ENCODE results near the gene RCAN3. TPM values are rescaled to one million over a fixed set of nuclear protein-coding genes. Genes with fewer than 3 reads are reported as not detected.
"Not testable (repeated sequence)": the region's sequence is repeated elsewhere in the genome, so short reads cannot be mapped to it uniquely, and the experiment has no call there.

The RCAN3 gene
- polyA plus RNA-seq (2013, experiment 1 of 2), result 6.5 TPM
- polyA plus RNA-seq (2013, experiment 2 of 2), result 6.8 TPM

DNA sequence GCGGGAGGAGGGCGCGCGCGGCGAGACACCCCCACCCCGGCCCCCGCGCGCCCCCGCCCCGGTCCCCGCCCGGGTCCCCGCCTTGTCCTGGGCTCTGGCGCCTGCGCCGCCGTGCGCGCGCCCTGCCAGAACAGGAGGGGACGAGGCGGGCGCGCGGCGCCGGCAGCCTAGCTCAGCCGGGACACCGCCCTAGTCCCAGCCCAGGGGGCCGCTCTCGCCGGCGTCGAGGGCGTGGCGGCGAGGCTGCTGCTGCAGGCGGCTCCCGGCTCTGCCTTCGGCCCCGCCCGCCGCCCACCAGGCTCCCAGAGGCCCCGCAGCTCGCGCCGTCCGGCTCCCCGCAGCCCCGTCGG is at the start of gene RCAN3:
RCAN3 (plus strand) TSS at position 128 of the 350 bp plus-strand sequence. CDS start 11,537 bp downstream, outside the sequence.
- Histone ChIP-seq H3K27ac (ENCODE audit: low read depth, low read length) (peak within 1 kb of the TSS; percentile 62; the same call in 1 of the 2 replicates), H3K36me3 (ENCODE audit: insufficient read depth, low read length) (no peaks in the 10 kb centered on the region), H3K4me3 (ENCODE audit: low read length) (peak within 1 kb of the TSS; percentile 91), H3K4me1 (ENCODE audit: insufficient read depth, low read length) (peaks cover 26% of the 10 kb centered on the region), H3K27me3 (ENCODE audit: insufficient read depth, low read length) (peaks cover 11% of the 10 kb centered on the region; the same call in 1 of the 2 replicates), H3K9ac (ENCODE audit: low read depth, low read length) (peak within 1 kb of the TSS; percentile 62), H3K9me3 (ENCODE audit: insufficient read depth, low read depth, low read length) (no peaks in the 10 kb centered on the region)
- under 1% methylated on average over 53 of the region's 53 CpGs for WGBS

- H3K4me1 ChIP-seq (ENCODE audit: insufficient read depth, low read length), result no peaks in the 10 kb centered on the region
- no peaks in the 10 kb centered on the region for H3K36me3 ChIP-seq (ENCODE audit: insufficient read depth, low read length)
- H3K9me3 ChIP-seq (ENCODE audit: insufficient read depth, low read depth, low read length), result no peaks in the 10 kb centered on the region
- no peak overlapping the region; the same call in 1 of the 2 replicates for H3K27ac ChIP-seq (ENCODE audit: low read depth, low read length)
- H3K4me3 ChIP-seq (ENCODE audit: low read length), result no peak overlapping the region
- WGBS, result 90% methylated on average over 8 of the region's 8 CpGs
- no peak overlapping the region for H3K9ac ChIP-seq (ENCODE audit: low read depth, low read length)
- H3K27me3 ChIP-seq (ENCODE audit: insufficient read depth, low read length), result no peaks in the 10 kb centered on the region
These were observed 49.6 kb upstream of the RCAN3 start for GRCh38 chr1:24452922-24453485.

DNA sequence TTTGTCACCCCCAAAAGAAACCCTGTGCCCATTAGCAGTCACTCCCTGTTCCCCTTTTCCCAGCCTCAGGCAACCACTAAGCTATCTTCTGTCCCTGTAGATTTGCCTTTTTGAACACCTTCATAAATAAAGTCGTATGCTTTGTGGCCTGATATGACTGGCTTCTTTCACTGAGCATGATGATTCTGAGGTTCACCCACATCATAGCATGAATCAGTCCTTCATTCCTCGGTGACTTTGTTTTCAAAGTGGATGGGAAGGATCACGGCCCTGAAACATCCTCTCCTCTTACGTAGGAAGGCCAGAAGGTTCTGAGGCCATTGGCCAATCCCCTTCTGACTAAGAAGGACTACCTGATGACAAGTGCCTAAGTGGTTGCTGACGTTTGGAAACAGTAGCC is 48.0 kb upstream of the RCAN3 start:
- whole genome bisulfite sequencing, result 94% methylated on average over 5 of the region's 5 CpGs
- no peaks in the 10 kb centered on the region for H3K27me3 ChIP-seq (ENCODE audit: insufficient read depth, low read length)
- H3K9me3 ChIP-seq (ENCODE audit: insufficient read depth, low read depth, low read length), result no peaks in the 10 kb centered on the region
- H3K9ac ChIP-seq (ENCODE audit: low read depth, low read length), result no peak overlapping the region
- no peak overlapping the region for H3K4me3 ChIP-seq (ENCODE audit: low read length)
- H3K4me1 ChIP-seq (ENCODE audit: insufficient read depth, low read length), result no peaks in the 10 kb centered on the region
- no peaks in the 10 kb centered on the region for H3K36me3 ChIP-seq (ENCODE audit: insufficient read depth, low read length)
- H3K27ac ChIP-seq (ENCODE audit: low read depth, low read length), result no peak overlapping the region

DNA sequence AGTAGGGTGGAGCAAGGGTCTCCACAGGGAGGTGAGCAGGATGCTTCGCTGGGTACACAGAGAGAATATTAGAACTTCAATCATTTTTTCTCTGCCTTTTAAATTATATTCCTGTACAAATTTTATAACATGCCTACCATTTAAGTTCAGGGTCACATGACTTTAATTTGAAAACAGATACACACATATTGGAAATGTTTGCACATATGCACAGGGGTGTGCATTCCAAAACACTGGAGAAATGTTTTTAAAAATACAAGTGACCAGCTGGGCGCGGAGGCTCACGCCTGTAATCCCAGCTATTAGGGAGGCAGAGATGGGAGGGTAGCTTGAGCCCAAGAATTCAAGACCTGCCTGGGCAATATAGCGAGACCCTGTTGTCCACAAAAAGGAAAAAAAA is 47.4 kb upstream of the RCAN3 start:
- no peaks in the 10 kb centered on the region for H3K36me3 ChIP-seq (ENCODE audit: insufficient read depth, low read length)
- 98% methylated on average over 5 of the region's 5 CpGs for WGBS
- no peak overlapping the region for H3K27ac ChIP-seq (ENCODE audit: low read depth, low read length)

DNA sequence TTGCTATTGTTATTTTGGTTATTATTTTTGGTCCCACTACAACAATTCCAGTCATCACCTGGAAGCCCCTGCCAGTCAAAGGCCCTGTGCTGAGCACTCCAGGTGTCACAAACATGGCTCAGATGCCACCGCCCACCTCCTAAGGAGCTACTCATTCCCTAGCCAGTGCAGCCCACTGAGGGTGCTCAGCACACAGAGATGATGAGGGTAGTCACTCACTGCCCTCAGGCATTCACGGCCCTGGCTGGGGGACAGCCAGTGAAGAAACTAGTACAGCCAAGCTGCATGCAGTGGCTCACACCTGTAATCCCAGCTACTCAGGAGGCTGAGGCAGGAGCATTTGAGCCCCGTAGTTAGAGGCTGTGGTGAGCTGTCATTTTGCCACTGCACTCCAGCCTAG is 44.8 kb upstream of the RCAN3 start:
- no peaks in the 10 kb centered on the region for H3K9me3 ChIP-seq (ENCODE audit: insufficient read depth, low read depth, low read length)
- WGBS, result 93% methylated on average over 3 of the region's 3 CpGs
- no peaks in the 10 kb centered on the region for H3K27me3 ChIP-seq (ENCODE audit: insufficient read depth, low read length)
- no peaks in the 10 kb centered on the region for H3K36me3 ChIP-seq (ENCODE audit: insufficient read depth, low read length)
- H3K4me1 ChIP-seq (ENCODE audit: insufficient read depth, low read length), result peaks cover under 1% of the 10 kb centered on the region; the same call in 1 of the 2 replicates
- no peak overlapping the region for H3K9ac ChIP-seq (ENCODE audit: low read depth, low read length)
- H3K27ac ChIP-seq (ENCODE audit: low read depth, low read length), result no peak overlapping the region
- H3K4me3 ChIP-seq (ENCODE audit: low read length), result no peak overlapping the region

More for the DNA sequence above, 47.4 kb upstream of the RCAN3 start:
- Histone ChIP-seq H3K27me3 (ENCODE audit: insufficient read depth, low read length) (no peaks in the 10 kb centered on the region), H3K9ac (ENCODE audit: low read depth, low read length) (no peak overlapping the region), H3K9me3 (ENCODE audit: insufficient read depth, low read depth, low read length) (no peaks in the 10 kb centered on the region), H3K4me1 (ENCODE audit: insufficient read depth, low read length) (no peaks in the 10 kb centered on the region), H3K4me3 (ENCODE audit: low read length) (no peak overlapping the region)

- 91% methylated on average over 5 of the region's 6 CpGs for WGBS
- Histone ChIP-seq H3K27me3 (ENCODE audit: insufficient read depth, low read length) (no peaks in the 10 kb centered on the region), H3K36me3 (ENCODE audit: insufficient read depth, low read length) (no peaks in the 10 kb centered on the region), H3K27ac (ENCODE audit: low read depth, low read length) (no peak overlapping the region), H3K4me1 (ENCODE audit: insufficient read depth, low read length) (peaks cover 17% of the 10 kb centered on the region), H3K9ac (ENCODE audit: low read depth, low read length) (no peak overlapping the region), H3K4me3 (ENCODE audit: low read length) (no peak overlapping the region), H3K9me3 (ENCODE audit: insufficient read depth, low read depth, low read length) (no peaks in the 10 kb centered on the region)
These were observed 42.9 kb upstream of the RCAN3 start for GRCh38 chr1:24459551-24460266.

DNA sequence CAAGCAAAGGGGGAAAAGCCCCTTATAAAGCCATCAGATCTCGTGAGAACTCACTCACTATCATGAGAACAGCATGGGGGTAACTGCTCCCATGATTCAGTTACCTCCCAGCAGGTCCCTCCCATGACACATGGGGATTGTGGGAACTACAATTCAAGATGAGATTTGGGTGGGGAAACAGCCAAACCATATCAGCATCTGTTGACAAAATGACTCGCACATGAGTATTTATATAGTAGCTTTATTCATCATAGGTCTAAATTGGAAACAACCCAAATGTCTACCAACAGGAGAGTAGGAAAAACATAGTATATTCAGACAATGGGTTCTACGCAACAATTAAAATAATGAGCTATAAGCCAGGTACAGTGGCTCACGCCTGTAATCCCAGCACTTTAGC is 40.5 kb upstream of the RCAN3 start:
- H3K9me3 ChIP-seq (ENCODE audit: insufficient read depth, low read depth, low read length); H3K36me3 ChIP-seq (ENCODE audit: insufficient read depth, low read length); H3K27me3 ChIP-seq (ENCODE audit: insufficient read depth, low read length); H3K9ac ChIP-seq (ENCODE audit: low read depth, low read length); H3K4me3 ChIP-seq (ENCODE audit: low read length); H3K27ac ChIP-seq (ENCODE audit: low read depth, low read length): not testable (repeated sequence)
- WGBS, result 82% methylated on average over 2 of the region's 4 CpGs
- H3K4me1 ChIP-seq (ENCODE audit: insufficient read depth, low read length), result peaks cover 30% of the 10 kb centered on the region

DNA sequence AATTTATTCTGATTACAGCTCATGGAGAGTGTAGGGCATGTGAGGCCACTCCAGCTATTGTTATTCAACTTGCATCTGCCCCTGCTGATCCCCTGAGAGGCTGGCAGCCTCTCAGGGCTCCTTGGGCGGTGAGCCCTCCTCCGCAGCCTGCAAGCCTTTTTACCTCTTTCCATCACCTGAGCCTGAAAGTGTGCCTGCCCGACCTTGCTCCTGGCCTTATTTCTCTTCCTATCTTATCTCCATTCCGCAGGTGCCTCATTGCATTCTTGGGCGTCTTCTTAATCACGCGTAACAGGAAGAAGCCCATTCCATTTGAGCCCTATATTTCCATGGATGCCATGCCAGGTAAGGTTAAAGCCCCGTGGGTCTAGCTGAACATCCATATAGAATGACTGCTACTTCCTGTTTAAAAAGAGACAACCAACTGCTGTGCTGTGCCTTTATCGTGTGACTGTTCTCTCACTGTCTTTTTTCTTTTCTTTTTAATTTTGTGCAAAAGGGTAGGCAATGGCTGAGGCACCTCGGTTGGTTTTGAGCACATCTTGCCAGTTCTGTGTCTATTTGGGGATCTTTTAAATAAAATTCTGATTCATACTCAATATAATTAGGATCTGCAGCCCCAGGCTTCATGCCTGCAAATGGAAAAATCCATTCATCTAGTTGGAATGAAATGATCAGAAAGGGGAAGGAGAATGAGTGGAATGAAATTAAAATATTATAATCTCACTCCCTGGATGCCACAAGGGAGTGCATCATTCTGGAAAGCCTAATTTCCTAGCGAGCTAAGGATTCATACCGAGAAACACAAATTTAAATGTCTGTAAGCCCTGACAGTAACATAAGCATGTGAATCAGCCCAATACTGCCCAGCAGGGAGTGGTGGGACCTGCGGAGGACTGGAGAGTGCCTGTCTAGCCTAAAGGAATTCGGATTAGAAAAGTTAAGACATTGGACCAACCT is 38.6 kb upstream of the RCAN3 start:
- WGBS, result 3% methylated on average over 13 of the region's 14 CpGs
- Histone ChIP-seq H3K36me3 (ENCODE audit: insufficient read depth, low read length) (no peaks in the 10 kb centered on the region), H3K27me3 (ENCODE audit: insufficient read depth, low read length) (no peaks in the 10 kb centered on the region), H3K4me1 (ENCODE audit: insufficient read depth, low read length) (peaks cover 30% of the 10 kb centered on the region), H3K9ac (ENCODE audit: low read depth, low read length) (no peak overlapping the region), H3K4me3 (ENCODE audit: low read length) (peak overlapping the region; percentile 38), H3K27ac (ENCODE audit: low read depth, low read length) (peak overlapping the region; percentile 85; the same call in 1 of the 2 replicates), H3K9me3 (ENCODE audit: insufficient read depth, low read depth, low read length) (no peaks in the 10 kb centered on the region)

DNA sequence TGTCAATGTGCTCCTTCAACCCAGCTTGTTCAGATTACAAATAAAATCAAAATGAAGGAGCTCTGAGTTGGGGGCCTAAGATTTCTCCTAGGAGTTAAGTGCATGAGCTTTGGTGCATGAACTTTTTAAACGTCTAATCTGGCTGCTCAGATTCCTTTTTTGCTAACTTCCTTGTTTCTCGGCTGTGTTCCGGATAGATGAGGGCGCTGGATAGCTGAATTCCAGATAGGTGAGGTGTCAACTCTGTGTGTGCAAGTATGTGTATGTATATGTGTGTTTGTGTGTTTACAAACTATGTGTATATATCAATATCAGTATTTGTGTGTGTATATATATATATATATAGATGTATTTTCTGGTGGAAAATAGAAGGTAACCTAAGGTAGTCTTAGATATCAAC is 37.5 kb upstream of the RCAN3 start:
- no peak overlapping the region for H3K9ac ChIP-seq (ENCODE audit: low read depth, low read length)
- WGBS, result 72% methylated on average over 4 of the region's 4 CpGs
- no peaks in the 10 kb centered on the region for H3K36me3 ChIP-seq (ENCODE audit: insufficient read depth, low read length)
- H3K4me1 ChIP-seq (ENCODE audit: insufficient read depth, low read length), result peaks cover 30% of the 10 kb centered on the region
- H3K27ac ChIP-seq (ENCODE audit: low read depth, low read length), result peak overlapping the region; percentile 37; the same call in 1 of the 2 replicates
- H3K4me3 ChIP-seq (ENCODE audit: low read length), result peak overlapping the region; percentile 38; the same call in 1 of the 2 replicates
- H3K9me3 ChIP-seq (ENCODE audit: insufficient read depth, low read depth, low read length), result no peaks in the 10 kb centered on the region
- no peaks in the 10 kb centered on the region for H3K27me3 ChIP-seq (ENCODE audit: insufficient read depth, low read length)

DNA sequence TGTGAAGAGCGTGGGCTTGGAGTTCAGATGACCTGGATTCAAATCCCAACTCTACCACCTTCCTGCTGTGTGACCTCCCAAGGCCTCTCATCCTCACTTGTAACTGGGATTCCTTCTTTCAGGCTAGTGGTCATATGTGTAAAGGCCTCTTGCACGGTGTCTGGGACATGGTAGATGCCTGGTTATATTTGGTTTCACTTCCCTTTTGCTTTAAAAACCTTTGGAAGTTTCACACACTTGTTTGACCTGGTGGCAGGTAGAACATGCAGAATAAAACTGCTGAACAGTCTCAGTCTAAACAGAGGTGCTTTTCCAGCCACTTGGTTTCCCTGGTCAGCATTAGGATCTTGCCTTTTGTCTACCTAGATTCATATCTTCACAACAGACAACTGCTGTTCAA is 37.0 kb upstream of the RCAN3 start:
- no peaks in the 10 kb centered on the region for H3K36me3 ChIP-seq (ENCODE audit: insufficient read depth, low read length)
- H3K4me3 ChIP-seq (ENCODE audit: low read length), result no peak overlapping the region
- no peaks in the 10 kb centered on the region for H3K27me3 ChIP-seq (ENCODE audit: insufficient read depth, low read length)
- peaks cover 30% of the 10 kb centered on the region for H3K4me1 ChIP-seq (ENCODE audit: insufficient read depth, low read length)
- H3K9me3 ChIP-seq (ENCODE audit: insufficient read depth, low read depth, low read length), result no peaks in the 10 kb centered on the region
- no peak overlapping the region; the same call in 1 of the 2 replicates for H3K27ac ChIP-seq (ENCODE audit: low read depth, low read length)
- no peak overlapping the region for H3K9ac ChIP-seq (ENCODE audit: low read depth, low read length)
- WGBS, result 90% methylated on average over 2 of the region's 2 CpGs

Measured in HUES64 (cell line).